ENCODE data around the gene MAP10.

DNA sequence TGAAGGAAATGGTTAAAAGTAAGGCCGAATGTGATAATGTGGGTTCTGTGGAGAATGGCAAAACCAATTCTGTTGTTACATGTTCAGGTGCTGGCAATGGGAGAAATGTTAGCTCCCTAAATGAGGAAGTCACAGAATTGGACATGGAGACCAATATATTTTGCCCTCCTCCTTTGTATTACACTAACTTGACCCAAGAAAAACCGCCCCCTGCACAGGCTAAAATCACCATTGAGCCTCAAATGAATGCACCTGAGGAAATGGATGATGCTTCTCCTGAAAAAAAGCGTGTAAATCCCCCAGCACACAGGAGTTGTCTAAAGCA lies 932 bp downstream of the MAP10 start:
- TF ChIP-seq, protein P1, sequence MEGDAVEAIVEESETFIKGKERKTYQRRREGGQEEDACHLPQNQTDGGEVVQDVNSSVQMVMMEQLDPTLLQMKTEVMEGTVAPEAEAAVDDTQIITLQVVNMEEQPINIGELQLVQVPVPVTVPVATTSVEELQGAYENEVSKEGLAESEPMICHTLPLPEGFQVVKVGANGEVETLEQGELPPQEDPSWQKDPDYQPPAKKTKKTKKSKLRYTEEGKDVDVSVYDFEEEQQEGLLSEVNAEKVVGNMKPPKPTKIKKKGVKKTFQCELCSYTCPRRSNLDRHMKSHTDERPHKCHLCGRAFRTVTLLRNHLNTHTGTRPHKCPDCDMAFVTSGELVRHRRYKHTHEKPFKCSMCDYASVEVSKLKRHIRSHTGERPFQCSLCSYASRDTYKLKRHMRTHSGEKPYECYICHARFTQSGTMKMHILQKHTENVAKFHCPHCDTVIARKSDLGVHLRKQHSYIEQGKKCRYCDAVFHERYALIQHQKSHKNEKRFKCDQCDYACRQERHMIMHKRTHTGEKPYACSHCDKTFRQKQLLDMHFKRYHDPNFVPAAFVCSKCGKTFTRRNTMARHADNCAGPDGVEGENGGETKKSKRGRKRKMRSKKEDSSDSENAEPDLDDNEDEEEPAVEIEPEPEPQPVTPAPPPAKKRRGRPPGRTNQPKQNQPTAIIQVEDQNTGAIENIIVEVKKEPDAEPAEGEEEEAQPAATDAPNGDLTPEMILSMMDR (IDR thresholded peaks at IDR 0.05; ENCODE audit: low read depth, low read length), result no peak
- TF ChIP-seq EZH2phosphoT487 (IDR thresholded peaks at IDR 0.05; ENCODE audit: low read depth), result no peak
